HG03139 (cell line): Measurements from ENCODE around the gene SRL.
"Not testable (repeated sequence)": the region's sequence is repeated elsewhere in the genome, so short reads cannot be mapped to it uniquely, and the experiment has no call there.

Experiments used
- ATAC-seq: cut with Tn5 transposase; IDR thresholded peaks from one replicate; pipeline ENCODE4 v1.9.1; 2021; ENCODE audit not compliant: unreplicated experiment

The SRL gene

GRCh38 chr16:4227040-4227332 is 14.9 kb downstream of the SRL start:
- ATAC-seq, result no peak

GRCh38 chr16:4226251-4227039 is 15.4 kb downstream of the SRL start:
- no peak for ATAC-seq

- no peak for ATAC-seq
Observed at GRCh38 chr16:4225075-4225474, 16.8 kb downstream of the SRL start.

GRCh38 chr16:4220358-4220757 is 21.5 kb downstream of the SRL start:
- ATAC-seq, result no peak

GRCh38 chr16:4218202-4218601 is 23.7 kb downstream of the SRL start:
- no peak for ATAC-seq

GRCh38 chr16:4217204-4218131 is 24.4 kb downstream of the SRL start:
- no peak for ATAC-seq

- ATAC-seq, result no peak
Observed at GRCh38 chr16:4216596-4216995, 25.3 kb downstream of the SRL start.

GRCh38 chr16:4215106-4215505 is 26.8 kb downstream of the SRL start:
- no peak for ATAC-seq

- ATAC-seq, result no peak
Observed at GRCh38 chr16:4214215-4214621, 27.7 kb downstream of the SRL start.

GRCh38 chr16:4213737-4214136 is 28.1 kb downstream of the SRL start:
- no peak for ATAC-seq

- ATAC-seq, result no peak
Observed at GRCh38 chr16:4212934-4213296, 29.0 kb downstream of the SRL start.

- ATAC-seq, result no peak
Observed at GRCh38 chr16:4212211-4212933, 29.5 kb downstream of the SRL start.

- ATAC-seq, result not testable (repeated sequence)
Observed at GRCh38 chr16:4211445-4212210, 30.3 kb downstream of the SRL start.

- no peak for ATAC-seq
Observed at GRCh38 chr16:4209666-4210065, 32.2 kb downstream of the SRL start.

GRCh38 chr16:4208341-4208751 is 33.5 kb downstream of the SRL start:
- ATAC-seq, result no peak

GRCh38 chr16:4207683-4208340 is 34.1 kb downstream of the SRL start:
- ATAC-seq, result no peak

GRCh38 chr16:4207229-4207628 is 34.7 kb downstream of the SRL start:
- ATAC-seq, result no peak

GRCh38 chr16:4206680-4207079 is 35.2 kb downstream of the SRL start:
- no peak for ATAC-seq

GRCh38 chr16:4205971-4206370 is 35.9 kb downstream of the SRL start:
- ATAC-seq, result no peak

GRCh38 chr16:4204521-4204920 is 37.4 kb downstream of the SRL start:
- ATAC-seq, result no peak
